GM12892 (cell line): ENCODE data around the gene TSEN34.
"Not testable (repeated sequence)": the region's sequence is repeated elsewhere in the genome, so short reads cannot be mapped to it uniquely, and the experiment has no call there.

ENCODE experiments used
- POLR2A ChIP-seq: IDR thresholded peaks from 2 replicates; pipeline ENCODE4 v1.6.1; 2011; ENCODE audit warnings: low read depth, low read length, control low read depth
- POLR2AphosphoS5 ChIP-seq: IDR thresholded peaks from 2 replicates; pipeline ENCODE4 v1.6.1; 2011; ENCODE audit warnings: low read depth, low read length, control low read depth
- TAF1 ChIP-seq: IDR thresholded peaks from 2 replicates; pipeline ENCODE4 v1.6.1; 2011; ENCODE audit warnings: low read depth, mild to moderate bottlenecking, control low read depth, low read length, borderline replicate concordance

- not testable (repeated sequence) for TF ChIP-seq POLR2A, TAF1, POLR2AphosphoS5
Observed at GRCh38 chr19:54181894-54182293, 9.2 kb upstream of the TSEN34 start.
